Liver (tissue), 9 donors: ENCODE data around the gene UHRF2. TPM values are rescaled to one million over a fixed set of nuclear protein-coding genes. Genes with fewer than 3 reads are reported as not detected.

Source experiments
- DNase-seq: peaks from one replicate; pipeline ENCODE4 v3.0.0-alpha.2; 2017; ENCODE audit warnings: low spot score
- H3K27ac ChIP-seq, 2 donors: one replicate each; pipeline ENCODE4 v1.7.0; 2013; ENCODE audit warnings: inconsistent platforms in 2 of 2, low read length in 2 of 2, control low read depth in 1 of 2, low read depth in 1 of 2, mild to moderate bottlenecking in 1 of 2
- H3K27me3 ChIP-seq, 4 donors: one replicate each; pipeline versions ENCODE4 v1.6.1 to v1.7.0; 2013; ENCODE audit warnings: low read length in 3 of 4, inconsistent platforms in 1 of 4, mild to moderate bottlenecking in 1 of 4, moderate library complexity in 1 of 4; ENCODE audit not compliant: control insufficient read depth in 4 of 4, insufficient read depth in 4 of 4
- H3K36me3 ChIP-seq, 4 donors: one replicate each; pipeline versions ENCODE4 v1.6.1 to v1.7.0; 2013; ENCODE audit warnings: low read length in 3 of 4, mild to moderate bottlenecking in 3 of 4, low read depth in 1 of 4, moderate library complexity in 1 of 4; ENCODE audit not compliant: control insufficient read depth in 4 of 4, insufficient read depth in 3 of 4
- H3K4me1 ChIP-seq, 4 donors: one replicate each; pipeline versions ENCODE4 v1.6.1 to v1.7.0; 2013; ENCODE audit warnings: low read length in 3 of 4, mild to moderate bottlenecking in 3 of 4, moderate library complexity in 1 of 4; ENCODE audit not compliant: control insufficient read depth in 4 of 4, insufficient read depth in 4 of 4
- H3K4me3 ChIP-seq, 3 donors: one replicate each; pipeline versions ENCODE4 v1.6.1 to v1.7.0; 2013; ENCODE audit warnings: low read length in 3 of 3, control low read depth in 1 of 3, low read depth in 1 of 3, mild to moderate bottlenecking in 1 of 3
- H3K9ac ChIP-seq, 2 donors: one replicate each; pipeline ENCODE4 v1.7.0; 2013; ENCODE audit warnings: low read length in 2 of 2, mild to moderate bottlenecking in 2 of 2, moderate library complexity in 2 of 2, control low read depth in 1 of 2, low read depth in 1 of 2
- H3K9me3 ChIP-seq, 4 donors: one replicate each; pipeline versions ENCODE4 v1.6.1 to v1.7.0; 2013; ENCODE audit warnings: low read length in 3 of 4; ENCODE audit not compliant: control insufficient read depth in 4 of 4
- EGR1 ChIP-seq, 2 donors: IDR thresholded peaks; 2 replicates each; pipeline ENCODE4 v1.6.1; 2016 to 2018; ENCODE audit warnings: antibody characterized with exemption in 2 of 2, low read depth in 2 of 2
- HNF4A ChIP-seq, 2 donors: conservative IDR thresholded peaks; 2 replicates each; pipeline ENCODE4 v1.6.1; 2016; ENCODE audit warnings: antibody characterized with exemption in 2 of 2, mild to moderate bottlenecking in 2 of 2
- HNF4G ChIP-seq: IDR thresholded peaks from 2 replicates; pipeline ENCODE4 v1.6.1; 2016; ENCODE audit warnings: antibody characterized with exemption
- NR2F2 ChIP-seq: IDR thresholded peaks from 2 replicates; pipeline ENCODE4 v1.6.1; 2016; ENCODE audit warnings: antibody characterized with exemption
- RAD21 ChIP-seq, 2 donors: IDR thresholded peaks; 2 replicates each; pipeline ENCODE4 v1.6.1; 2016; ENCODE audit warnings: antibody characterized with exemption in 2 of 2, mild to moderate bottlenecking in 2 of 2
- REST ChIP-seq: IDR thresholded peaks from 2 replicates; pipeline ENCODE4 v1.6.1; 2016; ENCODE audit warnings: antibody characterized with exemption, mild to moderate bottlenecking
- SP1 ChIP-seq: IDR thresholded peaks from 2 replicates; pipeline ENCODE4 v1.6.1; 2018; ENCODE audit warnings: antibody characterized with exemption, mild to moderate bottlenecking
- TAF1 ChIP-seq: conservative IDR thresholded peaks from 2 replicates; pipeline ENCODE4 v1.6.1; 2016; ENCODE audit warnings: antibody characterized with exemption, mild to moderate bottlenecking
- ZBTB33 ChIP-seq: IDR thresholded peaks from 2 replicates; pipeline ENCODE4 v1.6.1; 2016; ENCODE audit warnings: antibody characterized with exemption
- WGBS: extraction: QIAGEN DNeasy Blood & Tissue Kit; methylation state at CpG from one replicate; pipeline ENCODE4 v1.1.7; 2013; 5-methylcytosine and 5-hydroxymethylcytosine counted together
- polyA plus RNA-seq, 2 donors: library from polyadenylated mRNA; stranded (reverse) in 1 of 2; unstranded in 1 of 2; fragments of 200-250 nt in 1 of 2; fragments of >200 nt in 1 of 2; fragmentation: Nextera tagmentation in 1 of 2; extraction: Ambion mirVana in 1 of 2; gene quantifications; one replicate each; pipeline versions ENCODE4 v1.2.1 to v1.2.3, GENCODE V29; 2013 to 2015
- total RNA-seq, 2 donors: library from RNA; depleted of rRNA; stranded (reverse); fragments of >200 nt; gene quantifications; one replicate each; pipeline ENCODE4 v1.2.3, GENCODE V29; 2014
- TF ChIP-seq, protein P1 (sequence below): IDR thresholded peaks from 2 replicates; pipeline ENCODE4 v1.6.1; 2016; ENCODE audit warnings: antibody characterized with exemption
- TF ChIP-seq, protein P2 (sequence below): fragments of 150-350 bp; IDR thresholded peaks from 2 replicates; pipeline ENCODE4 v1.5.1; 2017; ENCODE audit warnings: improper control_type of control experiment, low read depth, low read length; ENCODE audit not compliant: missing input control
- donor health status: healthy.
- donor health status: healthy.
- donor health status: healthy.
- donor health status: healthy.
- donor health status: healthy.

The UHRF2 gene
- total and polyA plus RNA-seq, 4 donors, result 5.7 to 34.1 (median 16.9) TPM

DNA sequence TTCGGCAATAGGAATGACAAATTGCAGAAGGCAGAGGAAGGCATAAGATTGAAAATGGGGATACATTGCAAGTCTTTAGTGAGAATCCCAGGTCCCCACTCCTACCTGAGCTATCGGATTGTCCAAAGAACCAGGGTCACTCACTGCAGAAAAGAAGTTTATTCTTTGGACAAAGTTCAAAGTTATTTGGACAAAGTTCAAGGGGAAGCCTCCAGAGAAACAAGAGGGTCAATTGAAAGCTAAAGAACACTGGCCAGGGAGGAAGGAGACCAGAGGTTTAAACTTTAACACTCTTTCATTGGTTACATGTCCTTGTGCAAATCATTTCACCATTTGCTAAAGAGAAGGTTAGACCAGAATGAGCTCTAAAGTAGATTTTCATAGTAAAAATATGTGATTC lies 5.2 kb upstream of the UHRF2 start:
- WGBS, result 68% methylated on average over 2 of the region's 2 CpGs
- H3K9me3 ChIP-seq, result no peaks in the 10 kb centered on the region
- TF ChIP-seq NR2F2, result no peak
- TF ChIP-seq TAF1, result no peak
- no peak for TF ChIP-seq HNF4G
- TF ChIP-seq HNF4A (conservative IDR thresholded peaks at IDR 0.05), result peak; percentile 7 to 40

DNA sequence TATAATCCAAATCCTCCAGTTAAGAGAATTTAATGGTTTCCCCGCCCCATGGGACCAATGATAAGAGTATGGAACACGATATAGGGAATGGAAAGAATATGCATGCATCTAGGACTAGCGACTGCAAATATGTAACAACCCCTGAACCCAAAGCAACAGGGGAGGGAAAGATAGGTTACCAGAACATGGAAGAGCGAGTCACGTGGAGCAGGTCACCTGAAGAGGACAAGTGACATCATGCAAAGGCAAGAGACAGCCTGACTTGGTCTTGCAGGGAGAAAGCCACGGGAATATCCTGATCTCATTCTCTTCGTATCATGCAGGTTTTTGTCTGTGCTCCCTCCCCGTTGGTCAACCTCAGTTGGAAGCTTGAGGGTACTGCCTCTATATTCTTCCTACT lies 4.7 kb upstream of the UHRF2 start:
- no peak overlapping the region for H3K9ac ChIP-seq
- H3K4me3 ChIP-seq, result no peak overlapping the region
- DNase-seq, result no peak
- no peak for TF ChIP-seq HNF4G
- no peak for TF ChIP-seq ZBTB33
- TF ChIP-seq, protein P1, sequence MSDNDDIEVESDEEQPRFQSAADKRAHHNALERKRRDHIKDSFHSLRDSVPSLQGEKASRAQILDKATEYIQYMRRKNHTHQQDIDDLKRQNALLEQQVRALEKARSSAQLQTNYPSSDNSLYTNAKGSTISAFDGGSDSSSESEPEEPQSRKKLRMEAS, result no peak
- TF ChIP-seq SP1, result no peak
- no peak for TF ChIP-seq REST
- no peak for TF ChIP-seq NR2F2
- no peak for TF ChIP-seq RAD21 (IDR thresholded peaks at IDR 0.05)
- no peak for TF ChIP-seq EGR1 (IDR thresholded peaks at IDR 0.05; ENCODE audit: low read depth in 2 of 2)
- TF ChIP-seq, protein P2, sequence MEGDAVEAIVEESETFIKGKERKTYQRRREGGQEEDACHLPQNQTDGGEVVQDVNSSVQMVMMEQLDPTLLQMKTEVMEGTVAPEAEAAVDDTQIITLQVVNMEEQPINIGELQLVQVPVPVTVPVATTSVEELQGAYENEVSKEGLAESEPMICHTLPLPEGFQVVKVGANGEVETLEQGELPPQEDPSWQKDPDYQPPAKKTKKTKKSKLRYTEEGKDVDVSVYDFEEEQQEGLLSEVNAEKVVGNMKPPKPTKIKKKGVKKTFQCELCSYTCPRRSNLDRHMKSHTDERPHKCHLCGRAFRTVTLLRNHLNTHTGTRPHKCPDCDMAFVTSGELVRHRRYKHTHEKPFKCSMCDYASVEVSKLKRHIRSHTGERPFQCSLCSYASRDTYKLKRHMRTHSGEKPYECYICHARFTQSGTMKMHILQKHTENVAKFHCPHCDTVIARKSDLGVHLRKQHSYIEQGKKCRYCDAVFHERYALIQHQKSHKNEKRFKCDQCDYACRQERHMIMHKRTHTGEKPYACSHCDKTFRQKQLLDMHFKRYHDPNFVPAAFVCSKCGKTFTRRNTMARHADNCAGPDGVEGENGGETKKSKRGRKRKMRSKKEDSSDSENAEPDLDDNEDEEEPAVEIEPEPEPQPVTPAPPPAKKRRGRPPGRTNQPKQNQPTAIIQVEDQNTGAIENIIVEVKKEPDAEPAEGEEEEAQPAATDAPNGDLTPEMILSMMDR, result no peak
- H3K27ac ChIP-seq, result no peak overlapping the region
- no peaks in the 10 kb centered on the region for H3K9me3 ChIP-seq
- H3K4me1 ChIP-seq, result peaks cover 3 to 15% (median 6%) of the 10 kb centered on the region in 4 donors
- H3K27me3 ChIP-seq, result no peaks in the 10 kb centered on the region
- no peaks in the 10 kb centered on the region for H3K36me3 ChIP-seq
- 91% methylated on average over 8 of the region's 8 CpGs for WGBS

More for the DNA sequence above, 5.2 kb upstream of the UHRF2 start:
- Histone ChIP-seq H3K27ac (no peak overlapping the region), H3K9ac (no peak overlapping the region), H3K4me1 (peaks cover 3 to 15% (median 6%) of the 10 kb centered on the region in 4 donors), H3K4me3 (no peak overlapping the region), H3K36me3 (no peaks in the 10 kb centered on the region), H3K27me3 (no peaks in the 10 kb centered on the region)
- DNase-seq, result no peak
